Measurements from ENCODE around the gene LIMS1. TPM values are rescaled to one million over a fixed set of nuclear protein-coding genes. Genes with fewer than 3 reads are reported as not detected.
"Not testable (repeated sequence)": the region's sequence is repeated elsewhere in the genome, so short reads cannot be mapped to it uniquely, and the experiment has no call there.

Gene LIMS1
- total RNA-seq, 1 donor from 2014 or later = 144 TPM

DNA sequence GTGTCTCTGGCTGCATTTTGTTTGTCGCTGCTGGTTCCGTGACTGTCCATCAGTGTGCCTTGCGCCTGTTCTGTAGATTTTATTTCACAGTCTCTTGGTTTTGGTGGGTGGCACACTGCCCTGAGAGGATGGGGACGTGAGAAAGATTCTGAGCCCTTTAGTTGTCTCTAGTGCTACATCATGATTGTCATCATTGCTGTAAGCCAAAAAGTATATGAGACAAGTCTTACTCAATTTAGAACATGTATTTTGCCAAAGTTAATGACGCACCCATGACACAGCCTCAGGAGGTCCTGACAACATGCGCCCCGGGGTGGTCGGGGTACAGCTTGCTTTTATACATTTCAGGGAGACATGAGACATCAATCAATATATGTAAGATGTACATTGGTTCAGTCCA lies 119.2 kb downstream of the LIMS1 start:
- not testable (repeated sequence) for H3K27me3 Mint-ChIP-seq (ENCODE audit: unreplicated experiment); H3K36me3 Mint-ChIP-seq (ENCODE audit: low read depth, unreplicated experiment); H3K27ac Mint-ChIP-seq (ENCODE audit: unreplicated experiment); H3K4me3 Mint-ChIP-seq (ENCODE audit: unreplicated experiment); H3K9me3 Mint-ChIP-seq (ENCODE audit: unreplicated experiment); DNase-seq (ENCODE audit: low spot score)
- peaks cover 18% of the 10 kb centered on the region for H3K4me1 Mint-ChIP-seq (ENCODE audit: unreplicated experiment)

GRCh38 chr2:108653849-108654248 lies 119.6 kb downstream of the LIMS1 start:
- DNase-seq (ENCODE audit: low spot score); H3K36me3 Mint-ChIP-seq (ENCODE audit: low read depth, unreplicated experiment): not testable (repeated sequence)

DNA sequence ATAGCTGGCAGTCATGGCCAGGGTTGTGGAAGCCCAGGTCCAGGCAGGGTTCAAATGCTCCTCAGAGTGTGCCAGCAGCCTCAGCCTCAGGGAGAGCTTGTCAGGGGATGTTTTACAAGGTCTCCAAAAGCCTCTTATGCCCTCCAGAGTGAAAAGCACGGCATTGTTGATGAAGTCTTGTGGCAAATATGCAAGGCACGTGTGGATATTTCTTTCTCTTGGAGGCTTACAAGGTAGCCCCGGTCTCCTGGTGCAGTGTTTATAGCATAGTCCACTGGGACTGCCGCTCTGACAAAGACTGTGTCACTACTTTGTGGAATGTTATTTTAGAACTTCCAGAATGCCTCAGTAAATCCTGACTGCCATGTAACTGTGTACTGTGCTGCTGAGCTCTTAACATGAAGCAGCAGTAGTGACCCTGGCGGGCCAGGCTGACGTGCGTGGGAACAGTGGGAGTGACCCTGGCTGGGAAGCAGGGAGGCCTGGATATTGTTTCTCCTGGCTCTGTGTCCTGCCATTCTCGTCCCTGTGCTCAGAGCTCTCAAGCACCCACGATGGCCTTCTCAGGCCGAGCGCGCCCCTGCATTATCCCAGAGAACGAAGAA lies 120.4 kb downstream of the LIMS1 start:
- DNase-seq (ENCODE audit: low spot score); H3K36me3 Mint-ChIP-seq (ENCODE audit: low read depth, unreplicated experiment); H3K9me3 Mint-ChIP-seq (ENCODE audit: unreplicated experiment); H3K27me3 Mint-ChIP-seq (ENCODE audit: unreplicated experiment): not testable (repeated sequence)
- Mint-ChIP-seq H3K4me3 (ENCODE audit: unreplicated experiment) (peak overlapping the region; percentile 87), H3K27ac (ENCODE audit: unreplicated experiment) (peak overlapping the region; percentile 77), H3K4me1 (ENCODE audit: unreplicated experiment) (peaks cover 19% of the 10 kb centered on the region)

More at GRCh38 chr2:108653849-108654248, 119.6 kb downstream of the LIMS1 start:
- Mint-ChIP-seq H3K27ac (ENCODE audit: unreplicated experiment) (peak overlapping the region; percentile 99), H3K4me3 (ENCODE audit: unreplicated experiment) (peak overlapping the region; percentile 65), H3K4me1 (ENCODE audit: unreplicated experiment) (peaks cover 18% of the 10 kb centered on the region)
- H3K9me3 Mint-ChIP-seq (ENCODE audit: unreplicated experiment); H3K27me3 Mint-ChIP-seq (ENCODE audit: unreplicated experiment): not testable (repeated sequence)

GRCh38 chr2:108655270-108655669 lies 121.0 kb downstream of the LIMS1 start:
- peaks cover 24% of the 10 kb centered on the region for H3K4me1 Mint-ChIP-seq (ENCODE audit: unreplicated experiment)
- H3K9me3 Mint-ChIP-seq (ENCODE audit: unreplicated experiment); H3K4me3 Mint-ChIP-seq (ENCODE audit: unreplicated experiment); H3K27me3 Mint-ChIP-seq (ENCODE audit: unreplicated experiment); H3K36me3 Mint-ChIP-seq (ENCODE audit: low read depth, unreplicated experiment); DNase-seq (ENCODE audit: low spot score); H3K27ac Mint-ChIP-seq (ENCODE audit: unreplicated experiment): not testable (repeated sequence)

DNA sequence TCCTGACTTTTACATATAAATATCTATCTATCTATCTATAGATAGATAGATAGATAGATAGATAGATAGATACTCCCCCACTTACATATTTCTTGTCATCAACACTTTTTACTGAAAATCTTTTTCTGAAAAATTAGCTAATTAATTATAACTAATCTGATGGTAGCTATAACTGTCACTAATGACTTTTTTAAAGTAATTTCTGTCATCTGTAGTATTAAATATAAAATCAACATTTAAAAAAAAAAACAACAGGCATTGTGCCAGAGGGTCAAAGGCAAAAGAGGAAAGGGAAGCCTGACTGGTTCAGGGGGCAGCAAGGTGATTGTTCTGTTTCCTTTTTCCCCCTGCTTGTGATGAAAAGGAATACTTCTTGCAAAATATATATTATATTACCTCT lies 122.0 kb downstream of the LIMS1 start:
- Mint-ChIP-seq H3K4me1 (ENCODE audit: unreplicated experiment) (peaks cover 23% of the 10 kb centered on the region), H3K27ac (ENCODE audit: unreplicated experiment) (peak overlapping the region; percentile 42), H3K4me3 (ENCODE audit: unreplicated experiment) (peak overlapping the region; percentile 74)
- not testable (repeated sequence) for DNase-seq (ENCODE audit: low spot score); H3K9me3 Mint-ChIP-seq (ENCODE audit: unreplicated experiment); H3K36me3 Mint-ChIP-seq (ENCODE audit: low read depth, unreplicated experiment); H3K27me3 Mint-ChIP-seq (ENCODE audit: unreplicated experiment)

DNA sequence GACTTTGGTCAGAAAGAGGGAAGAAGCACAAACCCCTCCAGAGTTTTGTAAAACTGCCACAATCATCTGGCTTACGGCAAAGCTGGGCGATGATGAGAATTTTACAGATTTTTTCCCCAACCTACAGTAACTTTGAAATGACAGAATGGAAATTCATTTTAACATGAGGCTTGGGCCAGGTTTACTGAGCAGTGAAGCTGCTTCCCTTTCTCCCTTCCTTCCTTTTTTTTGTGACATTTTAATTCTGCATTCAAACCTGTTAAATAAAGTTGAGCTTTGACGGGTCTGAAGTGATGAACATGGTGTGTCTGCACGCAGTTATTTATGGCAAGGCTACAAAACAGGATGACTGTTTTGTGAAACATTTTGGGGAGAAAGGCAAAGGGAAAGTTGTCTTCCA lies 123.2 kb downstream of the LIMS1 start:
- not testable (repeated sequence) for H3K27me3 Mint-ChIP-seq (ENCODE audit: unreplicated experiment); H3K9me3 Mint-ChIP-seq (ENCODE audit: unreplicated experiment); H3K4me3 Mint-ChIP-seq (ENCODE audit: unreplicated experiment); H3K27ac Mint-ChIP-seq (ENCODE audit: unreplicated experiment); H3K36me3 Mint-ChIP-seq (ENCODE audit: low read depth, unreplicated experiment); DNase-seq (ENCODE audit: low spot score)
- H3K4me1 Mint-ChIP-seq (ENCODE audit: unreplicated experiment) = peaks cover 30% of the 10 kb centered on the region

GRCh38 chr2:108658553-108658952 lies 124.3 kb downstream of the LIMS1 start:
- not testable (repeated sequence) for H3K27ac Mint-ChIP-seq (ENCODE audit: unreplicated experiment); H3K4me3 Mint-ChIP-seq (ENCODE audit: unreplicated experiment); H3K9me3 Mint-ChIP-seq (ENCODE audit: unreplicated experiment); DNase-seq (ENCODE audit: low spot score); H3K27me3 Mint-ChIP-seq (ENCODE audit: unreplicated experiment)
- H3K36me3 Mint-ChIP-seq (ENCODE audit: low read depth, unreplicated experiment) = peaks cover 12% of the 10 kb centered on the region
- peaks cover 33% of the 10 kb centered on the region for H3K4me1 Mint-ChIP-seq (ENCODE audit: unreplicated experiment)

- not testable (repeated sequence) for H3K4me3 Mint-ChIP-seq (ENCODE audit: unreplicated experiment)
- peaks cover 15% of the 10 kb centered on the region for H3K36me3 Mint-ChIP-seq (ENCODE audit: low read depth, unreplicated experiment)
Measured at GRCh38 chr2:108661493-108661892, 127.2 kb downstream of the LIMS1 start.

GRCh38 chr2:108662207-108662612 lies 127.9 kb downstream of the LIMS1 start:
- Mint-ChIP-seq H3K36me3 (ENCODE audit: low read depth, unreplicated experiment) (peaks cover 15% of the 10 kb centered on the region), H3K4me3 (ENCODE audit: unreplicated experiment) (peak overlapping the region; percentile 31), H3K4me1 (ENCODE audit: unreplicated experiment) (peaks cover 28% of the 10 kb centered on the region), H3K27ac (ENCODE audit: unreplicated experiment) (peak overlapping the region; percentile 18)
- not testable (repeated sequence) for H3K9me3 Mint-ChIP-seq (ENCODE audit: unreplicated experiment); DNase-seq (ENCODE audit: low spot score); H3K27me3 Mint-ChIP-seq (ENCODE audit: unreplicated experiment)

More at GRCh38 chr2:108661493-108661892, 127.2 kb downstream of the LIMS1 start:
- peaks cover 29% of the 10 kb centered on the region for H3K4me1 Mint-ChIP-seq (ENCODE audit: unreplicated experiment)
- DNase-seq (ENCODE audit: low spot score); H3K27me3 Mint-ChIP-seq (ENCODE audit: unreplicated experiment); H3K9me3 Mint-ChIP-seq (ENCODE audit: unreplicated experiment); H3K27ac Mint-ChIP-seq (ENCODE audit: unreplicated experiment): not testable (repeated sequence)

DNA sequence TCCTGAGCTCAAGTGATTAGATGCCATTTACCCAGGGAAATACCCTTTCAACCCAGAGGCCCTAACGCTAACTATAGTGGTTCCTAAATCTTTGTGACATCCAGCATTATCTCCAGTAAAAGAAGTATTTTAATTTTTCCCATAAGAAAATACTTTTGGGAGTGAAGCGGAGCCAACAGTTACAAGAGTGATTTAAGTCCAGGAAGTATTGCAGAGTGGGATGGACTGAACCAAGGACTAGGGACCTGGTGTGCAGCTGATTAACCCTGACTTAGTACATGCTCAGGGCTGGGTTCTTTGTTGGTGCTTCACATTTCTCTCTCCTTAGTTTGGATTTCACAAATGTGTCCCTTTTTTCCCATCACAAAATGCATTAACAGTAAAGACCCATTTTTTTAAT lies 129.1 kb downstream of the LIMS1 start:
- H3K27me3 Mint-ChIP-seq (ENCODE audit: unreplicated experiment); H3K9me3 Mint-ChIP-seq (ENCODE audit: unreplicated experiment): not testable (repeated sequence)

DNA sequence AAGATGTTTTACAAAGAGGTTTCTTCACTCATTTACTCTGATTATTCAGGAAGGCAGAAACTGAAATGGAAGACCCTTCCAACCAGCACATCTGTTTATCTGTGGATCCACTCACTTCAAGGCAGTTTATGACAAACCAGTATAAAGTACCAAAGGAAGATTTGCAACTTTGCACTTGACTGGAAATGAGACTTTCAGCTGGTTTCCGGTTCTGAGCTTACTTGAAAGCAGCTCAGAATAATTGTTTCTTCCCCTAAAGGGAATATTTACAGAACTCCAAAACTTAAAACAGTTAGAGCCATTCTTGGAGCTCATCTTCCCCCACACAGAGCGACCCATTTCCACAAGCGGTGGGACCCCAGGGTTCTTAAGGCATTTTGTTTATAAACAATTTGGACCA lies 129.8 kb downstream of the LIMS1 start:
- DNase-seq (ENCODE audit: low spot score); H3K27me3 Mint-ChIP-seq (ENCODE audit: unreplicated experiment); H3K27ac Mint-ChIP-seq (ENCODE audit: unreplicated experiment); H3K4me3 Mint-ChIP-seq (ENCODE audit: unreplicated experiment); H3K9me3 Mint-ChIP-seq (ENCODE audit: unreplicated experiment): not testable (repeated sequence)
- H3K36me3 Mint-ChIP-seq (ENCODE audit: low read depth, unreplicated experiment) = peaks cover 15% of the 10 kb centered on the region
- peaks cover 24% of the 10 kb centered on the region for H3K4me1 Mint-ChIP-seq (ENCODE audit: unreplicated experiment)

More for the DNA sequence above, 129.1 kb downstream of the LIMS1 start:
- H3K27ac Mint-ChIP-seq (ENCODE audit: unreplicated experiment); H3K4me3 Mint-ChIP-seq (ENCODE audit: unreplicated experiment); DNase-seq (ENCODE audit: low spot score): not testable (repeated sequence)
- Mint-ChIP-seq H3K36me3 (ENCODE audit: low read depth, unreplicated experiment) (peaks cover 15% of the 10 kb centered on the region), H3K4me1 (ENCODE audit: unreplicated experiment) (peaks cover 24% of the 10 kb centered on the region)

- peaks cover 20% of the 10 kb centered on the region for H3K4me1 Mint-ChIP-seq (ENCODE audit: unreplicated experiment)
- not testable (repeated sequence) for H3K27me3 Mint-ChIP-seq (ENCODE audit: unreplicated experiment); H3K4me3 Mint-ChIP-seq (ENCODE audit: unreplicated experiment); DNase-seq (ENCODE audit: low spot score); H3K9me3 Mint-ChIP-seq (ENCODE audit: unreplicated experiment); H3K27ac Mint-ChIP-seq (ENCODE audit: unreplicated experiment)
- peaks cover 15% of the 10 kb centered on the region for H3K36me3 Mint-ChIP-seq (ENCODE audit: low read depth, unreplicated experiment)
Measured at GRCh38 chr2:108664979-108665378, 130.7 kb downstream of the LIMS1 start.
